K562 (cell line): ENCODE data around the gene PA2G4. TPM values are rescaled to one million over a fixed set of nuclear protein-coding genes. Genes with fewer than 3 reads are reported as not detected.

Experiments
- CEBPZ ChIP-seq: fragments of 150-350 bp; IDR thresholded peaks from 2 replicates; pipeline ENCODE4 v1.6.1; 2014; ENCODE audit warnings: low read depth, mild to moderate bottlenecking, low read length, borderline replicate concordance
- FOSL1 ChIP-seq: fragments of 200-800 bp; sonication (Bioruptor generic); conservative IDR thresholded peaks from 2 replicates; pipeline ENCODE4 v1.6.1; 2016; ENCODE audit warnings: missing genetic modification characterization, missing compliant biosample characterization
- GTF2E2 ChIP-seq: fragments of 200-800 bp; sonication (Bioruptor generic); IDR thresholded peaks from 2 replicates; pipeline ENCODE4 v1.6.1; 2016; ENCODE audit warnings: missing genetic modification characterization, missing compliant biosample characterization
- JUND ChIP-seq, 2 experiments: IDR thresholded peaks; 2 replicates in 1 of 2; 3 replicates in 1 of 2; pipeline ENCODE4 v1.6.1; 2011; ENCODE audit warnings: borderline replicate concordance in 2 of 2, low read depth in 2 of 2, low read length in 2 of 2, improper control_type of control experiment in 1 of 2, missing biosample characterization in 1 of 2, missing genetic modification characterization in 1 of 2, missing genetic modification reagents in 1 of 2
- KLF13 ChIP-seq: fragments of 450-650 bp; IDR thresholded peaks from 2 replicates; pipeline ENCODE4 v1.6.1; 2016; ENCODE audit warnings: missing genetic modification characterization, low read depth, mild to moderate bottlenecking, missing compliant biosample characterization, moderate library complexity, borderline replicate concordance
- MXI1 ChIP-seq: IDR thresholded peaks from 2 replicates; pipeline ENCODE4 v1.6.1; 2011; ENCODE audit warnings: low read depth, mild to moderate bottlenecking, improper control_type of control experiment, low read length
- NFIX ChIP-seq: fragments of 250-450 bp; sonication (Bioruptor Pico); IDR thresholded peaks from 2 replicates; pipeline ENCODE4 v1.4.0; 2020; ENCODE audit warnings: low read depth, mild to moderate bottlenecking, moderate library complexity
- NR3C1 ChIP-seq: sonication (generic); formaldehyde crosslinking; IDR thresholded peaks from 2 replicates; pipeline ENCODE4 v1.8.1; 2022; ENCODE audit warnings: missing genetic modification reagents
- SNAPC5 ChIP-seq: fragments of 250-450 bp; sonication (Bioruptor Pico); IDR thresholded peaks from 2 replicates; pipeline ENCODE4 v1.8.0; 2021; ENCODE audit warnings: moderate library complexity, mild to moderate bottlenecking, inconsistent platforms
- TEAD4 ChIP-seq, 2 experiments: sonication (generic) in 1 of 2; formaldehyde crosslinking in 1 of 2; IDR thresholded peaks; 2 replicates each; pipeline versions ENCODE4 v1.6.1 to v1.8.0; 2012 to 2022; ENCODE audit warnings: borderline replicate concordance in 1 of 2, inconsistent platforms in 1 of 2, low read length in 1 of 2, mild to moderate bottlenecking in 1 of 2, missing genetic modification reagents in 1 of 2
- THAP7 ChIP-seq: fragments of 250-450 bp; sonication (Bioruptor Pico); IDR thresholded peaks from 2 replicates; pipeline ENCODE4 v1.5.0; 2021
- ZNF133 ChIP-seq: fragments of 250-450 bp; sonication (Bioruptor Pico); IDR thresholded peaks from 2 replicates; pipeline ENCODE4 v1.4.0; 2020; ENCODE audit warnings: mild to moderate bottlenecking
- ZNF165 ChIP-seq: fragments of 250-450 bp; sonication (Bioruptor Pico); IDR thresholded peaks from 2 replicates; pipeline ENCODE4 v1.4.0; 2020; ENCODE audit warnings: borderline replicate concordance
- ZNF511 ChIP-seq: sonication (generic); formaldehyde crosslinking; IDR thresholded peaks from 2 replicates; pipeline ENCODE4 v1.8.0; 2022; ENCODE audit warnings: mild to moderate bottlenecking, missing genetic modification reagents
- polyA plus RNA-seq, 8 experiments: library from polyadenylated mRNA; depleted of rRNA in 4 of 8; stranded (reverse) in 5 of 8; unstranded in 3 of 8; fragments of >200 nt; fragmentation: Nextera tagmentation in 2 of 8; fragmentation: Illumina TruSeq in 1 of 8; extraction: Ambion mirVana in 2 of 8; extraction: Trizol in 1 of 8; gene quantifications; 2 replicates each; pipeline versions ENCODE4 v1.2.1 to v1.2.3, GENCODE V29; 2011 to 2014; ENCODE audit warnings: inconsistent platforms in 1 of 8, missing spikeins in 1 of 8
- total RNA-seq, 7 experiments: library from RNA; depleted of rRNA in 6 of 7; stranded (reverse); fragments of >200 nt in 6 of 7; fragmentation: Illumina TruSeq in 2 of 7; extraction: Trizol in 2 of 7; gene quantifications; 2 replicates each; pipeline versions ENCODE4 v1.2.1 to v1.2.3, GENCODE V29; 2011 to 2021; ENCODE audit warnings: low replicate concordance in 1 of 7
- TF ChIP-seq, protein P1 (sequence below): fragments of 450-650 bp; IDR thresholded peaks from 2 replicates; pipeline ENCODE4 v1.6.1; 2016; ENCODE audit warnings: low read depth, mild to moderate bottlenecking, moderate library complexity
- TF ChIP-seq, protein P2 (sequence below): fragments of 250-450 bp; sonication (Bioruptor Pico); IDR thresholded peaks from 2 replicates; pipeline ENCODE4 v1.9.0; 2021; ENCODE audit warnings: mild to moderate bottlenecking

PA2G4 gene
- total and polyA plus RNA-seq, 9 of the 15 experiments (the other 6 are each of a cell fraction or from before 2014, with no cell fraction given), result 230 to 925 (median 638) TPM

GRCh38 chr12:56128670-56129205 is 24.4 kb downstream of the PA2G4 start (continued):
- TF ChIP-seq NFIX (no peak), JUND (IDR thresholded peaks at IDR 0.05; ENCODE audit: borderline replicate concordance, low read depth, low read length) (0 out of 2 replicates have a peak, but pooled peaks have one; percentile 31), JUND (tag; IDR thresholded peaks at IDR 0.05; ENCODE audit: borderline replicate concordance, low read depth, low read length) (no peak), FOSL1 (tag) (no peak), ZNF511 (CRISPR knock-in tag) (no peak; the same call in 1 of the 2 replicates), SNAPC5 (CRISPR knock-in tag) (no peak), KLF13 (tag) (no peak), THAP7 (CRISPR knock-in tag) (no peak), ZNF165 (no peak), CEBPZ (no peak), MXI1 (0 out of 2 replicates have a peak, but pooled peaks have one; percentile 42), GTF2E2 (tag) (0 out of 2 replicates have a peak, but pooled peaks have one; percentile 30), NR3C1 (CRISPR knock-in tag) (no peak), ZNF133 (no peak), TEAD4 (IDR thresholded peaks at IDR 0.05; ENCODE audit: low read length) (no peak), TEAD4 (CRISPR knock-in tag; IDR thresholded peaks at IDR 0.05; ENCODE audit: borderline replicate concordance) (no peak)
- TF ChIP-seq, protein P1, sequence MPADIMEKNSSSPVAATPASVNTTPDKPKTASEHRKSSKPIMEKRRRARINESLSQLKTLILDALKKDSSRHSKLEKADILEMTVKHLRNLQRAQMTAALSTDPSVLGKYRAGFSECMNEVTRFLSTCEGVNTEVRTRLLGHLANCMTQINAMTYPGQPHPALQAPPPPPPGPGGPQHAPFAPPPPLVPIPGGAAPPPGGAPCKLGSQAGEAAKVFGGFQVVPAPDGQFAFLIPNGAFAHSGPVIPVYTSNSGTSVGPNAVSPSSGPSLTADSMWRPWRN, result no peak
- TF ChIP-seq, protein P2, sequence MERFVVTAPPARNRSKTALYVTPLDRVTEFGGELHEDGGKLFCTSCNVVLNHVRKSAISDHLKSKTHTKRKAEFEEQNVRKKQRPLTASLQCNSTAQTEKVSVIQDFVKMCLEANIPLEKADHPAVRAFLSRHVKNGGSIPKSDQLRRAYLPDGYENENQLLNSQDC, result no peak
